AG09319 (cell line): ENCODE measurements around the gene SEC16A.

Source experiments
- DNase-seq: peaks from one replicate; pipeline ENCODE4 v3.0.0-alpha.2; 2010; ENCODE audit warnings: low read depth; ENCODE audit errors: extremely low read depth
- CTCF ChIP-seq: IDR thresholded peaks from 2 replicates; pipeline ENCODE4 v1.5.1; 2011; ENCODE audit warnings: low read depth, mild to moderate bottlenecking, inconsistent platforms, low read length, moderate library complexity

The SEC16A gene

GRCh38 chr9:136528716-136529341 lies 46.0 kb upstream of the SEC16A start:
- no peak for DNase-seq
- TF ChIP-seq CTCF = no peak

- DNase-seq = no peak
- no peak for TF ChIP-seq CTCF
These were observed 45.2 kb upstream of the SEC16A start for GRCh38 chr9:136527721-136528710.

GRCh38 chr9:136527131-136527530 lies 44.3 kb upstream of the SEC16A start:
- DNase-seq = no peak
- TF ChIP-seq CTCF = no peak

GRCh38 chr9:136526625-136527066 lies 43.8 kb upstream of the SEC16A start:
- TF ChIP-seq CTCF = no peak
- no peak for DNase-seq

- TF ChIP-seq CTCF = no peak
- no peak for DNase-seq
These were observed 43.1 kb upstream of the SEC16A start for GRCh38 chr9:136525841-136526499.

GRCh38 chr9:136525207-136525606 lies 42.4 kb upstream of the SEC16A start:
- TF ChIP-seq CTCF = no peak
- no peak for DNase-seq
